HG02884 (cell line): Measurements from ENCODE around the gene MYBPH.

Source experiments
- ATAC-seq: cut with Tn5 transposase; IDR thresholded peaks from one replicate; pipeline ENCODE4 v1.9.1; 2021; ENCODE audit warnings: mild to moderate bottlenecking, moderate library complexity; ENCODE audit not compliant: unreplicated experiment

MYBPH gene

GRCh38 chr1:203131548-203132200, 44.0 kb downstream of the MYBPH start:
- no peak for ATAC-seq

GRCh38 chr1:203130358-203130985, 45.2 kb downstream of the MYBPH start:
- no peak for ATAC-seq

DNA sequence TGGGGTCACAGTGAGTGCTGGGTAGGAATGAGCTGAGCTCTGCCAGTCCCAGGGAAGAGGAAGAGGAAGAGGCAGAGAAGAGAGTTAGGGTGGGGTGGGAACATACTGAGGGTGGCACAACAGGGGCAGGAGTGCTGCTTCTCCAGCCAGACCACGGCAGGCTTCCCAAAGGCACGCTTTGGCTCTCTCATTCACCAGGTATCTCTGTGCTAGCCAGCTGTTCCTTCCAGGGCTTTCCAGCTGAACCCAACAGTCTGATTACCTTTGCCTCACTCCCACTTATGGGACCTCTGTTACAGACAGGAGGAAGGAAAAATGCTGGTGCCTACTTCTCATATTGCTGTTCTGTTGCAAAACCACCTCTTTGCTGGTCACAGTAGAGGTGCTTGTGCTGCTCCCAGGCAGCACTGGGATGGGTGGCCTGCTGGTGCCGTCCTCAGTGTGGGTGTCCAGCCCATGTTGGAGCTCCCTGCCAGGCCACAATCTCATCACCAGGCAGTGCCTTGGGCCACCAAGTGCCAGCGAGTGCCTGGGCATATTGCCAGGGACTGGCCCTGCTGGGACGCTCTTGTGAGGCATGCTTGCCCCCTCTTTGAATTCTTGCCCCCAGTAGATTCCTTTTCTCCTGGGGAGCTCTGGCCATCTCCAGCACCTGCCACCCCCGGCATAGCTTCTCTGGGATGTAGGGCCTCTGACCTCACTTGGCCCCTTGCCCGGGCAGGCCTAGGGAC, 46.0 kb downstream of the MYBPH start:
- no peak for ATAC-seq

GRCh38 chr1:203128716-203129500, 46.7 kb downstream of the MYBPH start:
- no peak for ATAC-seq

- no peak for ATAC-seq
Observed at GRCh38 chr1:203128431-203128715, 47.3 kb downstream of the MYBPH start.

GRCh38 chr1:203127666-203128430, 47.8 kb downstream of the MYBPH start, which contains the start of gene ADORA1:
TSS of gene ADORA1 (plus strand) at chr1:203127726. CDS start at chr1:203128842, 1,116 bp downstream.
- ATAC-seq: no peak

GRCh38 chr1:203126866-203127665, 48.6 kb downstream of the MYBPH start:
- ATAC-seq: no peak

DNA sequence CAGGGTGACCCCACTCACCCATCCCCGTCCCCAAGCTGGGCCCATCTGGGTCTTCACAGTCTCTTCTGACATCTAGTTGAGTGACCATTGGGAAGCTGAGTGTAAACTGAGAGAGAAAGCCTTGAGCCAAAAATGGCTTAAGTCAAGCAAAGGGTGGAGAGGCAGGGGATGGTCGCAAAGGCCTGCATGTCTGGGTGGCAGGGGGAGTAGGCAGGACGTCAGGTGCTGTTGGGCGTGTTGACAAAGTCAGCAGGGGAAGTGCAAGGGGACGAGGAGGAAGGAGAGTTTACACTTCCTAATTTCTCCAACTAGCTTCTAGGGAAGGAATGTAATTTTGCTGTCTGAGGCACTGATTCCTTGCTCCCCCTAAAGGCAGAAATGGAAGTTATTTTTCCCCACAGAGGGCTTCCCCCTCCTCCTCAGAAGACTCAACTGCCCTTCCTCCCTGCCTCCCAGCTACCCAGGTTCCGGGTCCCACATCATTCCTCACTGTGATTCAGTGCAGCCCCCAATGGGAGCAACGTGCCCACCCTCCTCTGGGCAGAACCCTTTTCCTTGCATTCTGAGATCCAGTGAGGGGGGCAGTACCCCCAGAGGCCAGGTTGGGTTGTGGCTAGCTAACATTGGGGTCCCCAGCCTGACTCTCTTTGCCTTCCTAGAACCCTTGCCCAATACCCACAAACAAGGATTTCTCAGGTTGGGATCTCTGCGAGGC, 49.3 kb downstream of the MYBPH start:
- no peak for ATAC-seq

DNA sequence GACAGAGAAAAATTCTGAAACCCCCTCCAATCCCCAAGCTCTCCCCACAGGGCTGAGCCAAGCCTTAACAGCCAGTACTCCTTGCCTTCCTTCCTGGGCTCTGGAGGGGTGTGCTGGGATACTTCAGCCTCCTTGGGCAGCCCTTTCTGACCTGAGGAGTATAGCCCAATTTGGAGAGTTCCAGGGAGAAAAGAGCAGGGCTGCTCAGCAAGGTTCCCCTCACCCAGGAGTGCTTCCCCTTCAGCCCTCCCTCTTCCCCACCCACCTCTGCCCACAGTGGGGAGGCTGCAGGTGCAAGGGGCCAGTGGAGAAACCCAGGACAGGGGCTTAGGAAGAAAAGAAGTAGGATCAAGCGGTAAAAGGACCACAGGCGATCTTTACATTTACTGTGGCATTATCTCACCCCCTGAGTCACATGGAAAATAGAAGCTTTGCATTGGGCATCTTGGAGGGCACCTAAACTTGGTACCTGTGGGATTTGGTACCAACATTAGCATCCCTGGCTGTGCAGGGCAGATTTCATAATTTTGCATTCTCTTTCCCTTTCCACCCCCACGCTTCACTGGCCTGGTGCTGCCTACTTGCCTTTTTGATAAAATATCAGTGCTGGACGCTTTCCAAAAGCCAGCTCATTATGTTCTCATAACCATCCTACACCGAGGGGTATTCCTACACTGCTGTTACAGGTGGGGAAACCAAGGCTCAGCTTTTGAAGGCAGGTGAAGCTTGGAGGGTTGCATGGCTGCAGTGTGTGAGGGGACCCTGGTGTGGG, 50.9 kb downstream of the MYBPH start:
- no peak for ATAC-seq

DNA sequence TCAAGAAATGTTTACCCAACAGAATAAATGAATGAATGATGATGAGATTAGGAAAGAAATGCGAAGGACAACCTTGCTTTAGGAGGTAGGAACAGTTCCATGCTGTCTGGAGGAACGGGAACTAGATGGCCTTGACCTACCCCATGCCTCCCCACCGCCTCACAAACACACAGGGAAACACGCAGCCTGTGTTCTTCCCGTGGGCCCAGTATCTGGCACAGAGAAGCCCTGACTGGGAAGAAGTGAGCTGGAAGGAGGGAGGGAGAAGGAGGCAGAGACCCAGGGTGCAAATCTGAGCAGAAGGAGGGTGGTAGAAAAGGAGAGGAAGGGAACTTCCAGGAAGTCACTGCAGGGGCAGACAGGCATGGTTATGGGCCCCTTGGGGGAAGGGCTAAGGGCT, 51.6 kb downstream of the MYBPH start:
- no peak for ATAC-seq

DNA sequence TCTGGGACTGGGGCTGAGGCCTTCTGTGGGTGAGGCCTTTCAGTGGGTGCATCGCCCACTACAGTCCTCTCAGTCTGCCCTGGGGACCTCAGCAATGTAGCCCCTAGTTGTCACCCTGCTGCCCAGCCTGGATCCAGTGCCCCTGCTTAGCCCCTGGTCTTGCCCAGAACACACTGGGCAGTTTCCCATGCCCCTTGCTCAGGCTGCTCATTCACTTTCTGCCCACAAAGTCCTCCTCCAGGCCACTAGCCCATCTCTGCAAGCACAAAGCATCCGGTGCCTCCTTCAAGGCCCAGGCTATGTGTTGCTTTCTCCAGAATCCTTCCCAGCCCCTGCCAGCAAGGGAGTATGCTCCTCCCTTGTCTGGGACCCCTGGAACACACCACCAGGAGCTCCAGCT, 53.5 kb downstream of the MYBPH start:
- ATAC-seq: no peak

GRCh38 chr1:203121186-203122015, 54.2 kb downstream of the MYBPH start:
- no peak for ATAC-seq

GRCh38 chr1:203120325-203121153, 55.1 kb downstream of the MYBPH start:
- ATAC-seq: no peak
